K562 (cell line): ENCODE results near the gene TM7SF2.

ENCODE experiments used
- MXI1 ChIP-seq: IDR thresholded peaks from 2 replicates; pipeline ENCODE4 v1.6.1; 2011; ENCODE audit warnings: low read depth, mild to moderate bottlenecking, improper control_type of control experiment, low read length
- POLR2A ChIP-seq: fragments of 450-650 bp; conservative IDR thresholded peaks from 2 replicates; pipeline ENCODE4 v1.6.1; 2016
- POLR2B ChIP-seq: fragments of 450-650 bp; IDR thresholded peaks from 2 replicates; pipeline ENCODE4 v1.6.1; 2018; ENCODE audit warnings: low read depth; ENCODE audit not compliant: partially characterized antibody
- RNF219 ChIP-seq: fragments of 250-450 bp; sonication (Bioruptor Pico); IDR thresholded peaks from 2 replicates; pipeline ENCODE4 v1.5.0; 2022; ENCODE audit warnings: mild to moderate bottlenecking
- TEAD2 ChIP-seq: fragments of 450-650 bp; IDR thresholded peaks from 2 replicates; pipeline ENCODE4 v1.6.1; 2016; ENCODE audit warnings: missing genetic modification characterization, control low read depth, missing compliant biosample characterization
- TF ChIP-seq, protein P1 (sequence below), 3 experiments: IDR thresholded peaks in 2 of 3; conservative IDR thresholded peaks in 1 of 3; 2 replicates each; pipeline ENCODE4 v1.5.1; 2011 to 2012; ENCODE audit warnings: low read length in 3 of 3, mild to moderate bottlenecking in 3 of 3, control low read depth in 2 of 3, improper control_type of control experiment in 1 of 3, inconsistent platforms in 1 of 3, low read depth in 1 of 3, mixed read lengths in 1 of 3, moderate library complexity in 1 of 3; ENCODE audit not compliant: insufficient read depth in 2 of 3
- TF ChIP-seq, protein P2 (sequence below): fragments of 450-650 bp; IDR thresholded peaks from 2 replicates; pipeline ENCODE4 v1.6.1; 2016; ENCODE audit warnings: borderline replicate concordance

GRCh38 chr11:65111159-65111743 is 421 bp upstream of the TM7SF2 start:
- TF ChIP-seq RNF219 (CRISPR knock-in tag): no peak
- TF ChIP-seq, protein P1, sequence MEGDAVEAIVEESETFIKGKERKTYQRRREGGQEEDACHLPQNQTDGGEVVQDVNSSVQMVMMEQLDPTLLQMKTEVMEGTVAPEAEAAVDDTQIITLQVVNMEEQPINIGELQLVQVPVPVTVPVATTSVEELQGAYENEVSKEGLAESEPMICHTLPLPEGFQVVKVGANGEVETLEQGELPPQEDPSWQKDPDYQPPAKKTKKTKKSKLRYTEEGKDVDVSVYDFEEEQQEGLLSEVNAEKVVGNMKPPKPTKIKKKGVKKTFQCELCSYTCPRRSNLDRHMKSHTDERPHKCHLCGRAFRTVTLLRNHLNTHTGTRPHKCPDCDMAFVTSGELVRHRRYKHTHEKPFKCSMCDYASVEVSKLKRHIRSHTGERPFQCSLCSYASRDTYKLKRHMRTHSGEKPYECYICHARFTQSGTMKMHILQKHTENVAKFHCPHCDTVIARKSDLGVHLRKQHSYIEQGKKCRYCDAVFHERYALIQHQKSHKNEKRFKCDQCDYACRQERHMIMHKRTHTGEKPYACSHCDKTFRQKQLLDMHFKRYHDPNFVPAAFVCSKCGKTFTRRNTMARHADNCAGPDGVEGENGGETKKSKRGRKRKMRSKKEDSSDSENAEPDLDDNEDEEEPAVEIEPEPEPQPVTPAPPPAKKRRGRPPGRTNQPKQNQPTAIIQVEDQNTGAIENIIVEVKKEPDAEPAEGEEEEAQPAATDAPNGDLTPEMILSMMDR (IDR thresholded peaks at IDR 0.05 in 2 of 3, conservative IDR thresholded peaks at IDR 0.05 in 1 of 3; ENCODE audit: insufficient read depth in 2 of 3, low read depth in 1 of 3, low read length in 3 of 3): no peak
- TF ChIP-seq POLR2A: no peak
- no peak for TF ChIP-seq TEAD2 (tag)
- TF ChIP-seq POLR2B: no peak
- TF ChIP-seq MXI1: no peak
- TF ChIP-seq, protein P2, sequence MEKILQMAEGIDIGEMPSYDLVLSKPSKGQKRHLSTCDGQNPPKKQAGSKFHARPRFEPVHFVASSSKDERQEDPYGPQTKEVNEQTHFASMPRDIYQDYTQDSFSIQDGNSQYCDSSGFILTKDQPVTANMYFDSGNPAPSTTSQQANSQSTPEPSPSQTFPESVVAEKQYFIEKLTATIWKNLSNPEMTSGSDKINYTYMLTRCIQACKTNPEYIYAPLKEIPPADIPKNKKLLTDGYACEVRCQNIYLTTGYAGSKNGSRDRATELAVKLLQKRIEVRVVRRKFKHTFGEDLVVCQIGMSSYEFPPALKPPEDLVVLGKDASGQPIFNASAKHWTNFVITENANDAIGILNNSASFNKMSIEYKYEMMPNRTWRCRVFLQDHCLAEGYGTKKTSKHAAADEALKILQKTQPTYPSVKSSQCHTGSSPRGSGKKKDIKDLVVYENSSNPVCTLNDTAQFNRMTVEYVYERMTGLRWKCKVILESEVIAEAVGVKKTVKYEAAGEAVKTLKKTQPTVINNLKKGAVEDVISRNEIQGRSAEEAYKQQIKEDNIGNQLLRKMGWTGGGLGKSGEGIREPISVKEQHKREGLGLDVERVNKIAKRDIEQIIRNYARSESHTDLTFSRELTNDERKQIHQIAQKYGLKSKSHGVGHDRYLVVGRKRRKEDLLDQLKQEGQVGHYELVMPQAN: no peak
